Chondrocyte (in vitro differentiated cells): ENCODE results near the gene OR2K2. TPM values are rescaled to one million over a fixed set of nuclear protein-coding genes. Genes with fewer than 3 reads are reported as not detected.
A peak's percentile ranks its signal among the peaks of the same experiment; 100 is the strongest.
"Not testable (repeated sequence)": the region's sequence is repeated elsewhere in the genome, so short reads cannot be mapped to it uniquely, and the experiment has no call there.

Source experiments
- DNase-seq: peaks from one replicate; pipeline ENCODE4 v3.0.0; 2021; ENCODE audit warnings: mixed read lengths, low spot score
- H3K27ac Mint-ChIP-seq: one replicate; pipeline ENCODE4 v1.8.0; 2021; ENCODE audit warnings: mild to moderate bottlenecking, moderate library complexity, mixed read lengths; ENCODE audit not compliant: unreplicated experiment
- H3K27me3 Mint-ChIP-seq: 2 replicates; pipeline ENCODE4 v1.8.0; 2021; ENCODE audit warnings: low read depth, mixed read lengths
- H3K36me3 Mint-ChIP-seq: 2 replicates; pipeline ENCODE4 v1.8.0; 2021; ENCODE audit warnings: low read depth, mixed read lengths
- H3K4me1 Mint-ChIP-seq: 2 replicates; pipeline ENCODE4 v1.8.0; 2021; ENCODE audit warnings: low read depth, mild to moderate bottlenecking, mixed read lengths
- H3K4me3 Mint-ChIP-seq: one replicate; pipeline ENCODE4 v1.8.0; 2021; ENCODE audit warnings: mild to moderate bottlenecking, moderate library complexity, mixed read lengths; ENCODE audit not compliant: unreplicated experiment
- H3K9me3 Mint-ChIP-seq: 2 replicates; pipeline ENCODE4 v1.8.0; 2021; ENCODE audit warnings: low read depth, mixed read lengths
- CTCF ChIP-seq: fragments of 200-600 bp; sonication (generic); IDR thresholded peaks from 2 replicates; pipeline ENCODE4 v1.5.0; 2021; ENCODE audit warnings: antibody characterized with exemption, mild to moderate bottlenecking, moderate library complexity
- total RNA-seq: library from RNA; stranded (reverse); gene quantifications from 3 replicates; pipeline ENCODE4 v1.2.1, GENCODE V29; 2021

OR2K2 gene
- total RNA-seq, 1 donor from 2014 or later: not detected

- no peaks in the 10 kb centered on the region for H3K36me3 Mint-ChIP-seq
- TF ChIP-seq CTCF: no peak
- no peak overlapping the region for H3K27ac Mint-ChIP-seq
- H3K4me1 Mint-ChIP-seq: peaks cover 24% of the 10 kb centered on the region
- no peak for DNase-seq
- no peaks in the 10 kb centered on the region for H3K27me3 Mint-ChIP-seq
- no peak overlapping the region for H3K4me3 Mint-ChIP-seq
- peaks cover 5% of the 10 kb centered on the region for H3K9me3 Mint-ChIP-seq
Observed at GRCh38 chr9:111301195-111301594, 28.8 kb downstream of the OR2K2 start.

GRCh38 chr9:111300140-111300735, 29.8 kb downstream of the OR2K2 start:
- Mint-ChIP-seq H3K4me3 (no peak overlapping the region), H3K36me3 (no peaks in the 10 kb centered on the region), H3K4me1 (peaks cover 24% of the 10 kb centered on the region), H3K9me3 (peaks cover 5% of the 10 kb centered on the region), H3K27me3 (no peaks in the 10 kb centered on the region), H3K27ac (no peak overlapping the region)
- TF ChIP-seq CTCF: no peak
- DNase-seq: no peak

DNA sequence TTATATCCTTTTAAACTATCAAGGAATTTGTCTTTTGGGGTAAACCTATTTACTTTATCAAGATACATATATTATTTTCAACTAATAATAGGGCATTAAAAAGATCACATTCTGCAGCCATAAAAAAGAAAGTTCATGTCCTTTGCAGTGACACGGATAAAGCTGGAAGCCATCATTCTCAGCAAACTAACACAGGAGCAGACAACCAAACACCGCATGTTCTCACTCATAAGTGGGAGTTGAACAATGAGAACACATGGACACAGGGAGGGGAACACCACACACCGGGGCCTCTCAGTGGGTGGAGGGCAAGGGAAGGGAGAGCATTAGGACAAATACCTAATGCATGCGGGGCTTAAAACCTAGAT, 30.4 kb downstream of the OR2K2 start:
- H3K4me3 Mint-ChIP-seq, H3K27me3 Mint-ChIP-seq, H3K36me3 Mint-ChIP-seq, DNase-seq, H3K27ac Mint-ChIP-seq, H3K9me3 Mint-ChIP-seq: not testable (repeated sequence)
- peaks cover 24% of the 10 kb centered on the region for H3K4me1 Mint-ChIP-seq
- TF ChIP-seq CTCF: peak; percentile 14

- DNase-seq: no peak
- H3K9me3 Mint-ChIP-seq: peaks cover 5% of the 10 kb centered on the region
- TF ChIP-seq CTCF: peak; percentile 95
- H3K4me1 Mint-ChIP-seq: peaks cover 24% of the 10 kb centered on the region
- H3K4me3 Mint-ChIP-seq: peak overlapping the region; percentile 46
- no peaks in the 10 kb centered on the region for H3K27me3 Mint-ChIP-seq
- H3K27ac Mint-ChIP-seq: peak overlapping the region; percentile 75
- H3K36me3 Mint-ChIP-seq: no peaks in the 10 kb centered on the region
Observed at GRCh38 chr9:111298731-111299598, 31.1 kb downstream of the OR2K2 start.

DNA sequence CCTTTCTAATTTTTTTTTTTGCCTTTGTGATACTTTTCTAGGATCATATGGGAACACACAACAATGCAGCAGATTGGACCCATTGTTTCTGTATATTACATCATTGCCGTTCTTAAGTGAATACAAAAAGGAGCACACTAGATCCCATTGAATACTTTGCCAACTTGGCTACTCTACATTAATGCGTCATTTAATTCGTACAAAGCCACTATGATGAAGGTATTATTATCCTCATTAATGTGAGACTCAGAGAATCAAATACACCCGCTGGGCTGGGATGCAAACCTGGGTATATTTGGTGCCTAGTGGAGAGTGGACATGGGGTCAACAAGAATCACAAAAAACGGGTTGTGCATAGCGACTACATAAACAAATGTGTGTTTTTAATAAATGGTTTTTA, 31.9 kb downstream of the OR2K2 start:
- Mint-ChIP-seq H3K9me3 (peaks cover 5% of the 10 kb centered on the region), H3K27me3 (no peaks in the 10 kb centered on the region), H3K4me3 (no peak overlapping the region), H3K36me3 (no peaks in the 10 kb centered on the region), H3K4me1 (peaks cover 24% of the 10 kb centered on the region), H3K27ac (peak overlapping the region; percentile 49)
- DNase-seq: no peak
- TF ChIP-seq CTCF: no peak
